Epithelial cell of prostate (primary cell): ENCODE measurements around the gene SUCNR1.
A peak's percentile ranks its signal among the peaks of the same experiment; 100 is the strongest.
"Not testable (repeated sequence)": the region's sequence is repeated elsewhere in the genome, so short reads cannot be mapped to it uniquely, and the experiment has no call there.

Experiments used
- DNase-seq: peaks from one replicate; pipeline ENCODE4 v3.0.0-alpha.2; 2011; ENCODE audit warnings: low read depth, low spot score
- H3K27ac ChIP-seq: fragments of 450-650 bp; 2 replicates; pipeline ENCODE4 v1.5.1; 2017; ENCODE audit warnings: mild to moderate bottlenecking

Gene SUCNR1, protein sequence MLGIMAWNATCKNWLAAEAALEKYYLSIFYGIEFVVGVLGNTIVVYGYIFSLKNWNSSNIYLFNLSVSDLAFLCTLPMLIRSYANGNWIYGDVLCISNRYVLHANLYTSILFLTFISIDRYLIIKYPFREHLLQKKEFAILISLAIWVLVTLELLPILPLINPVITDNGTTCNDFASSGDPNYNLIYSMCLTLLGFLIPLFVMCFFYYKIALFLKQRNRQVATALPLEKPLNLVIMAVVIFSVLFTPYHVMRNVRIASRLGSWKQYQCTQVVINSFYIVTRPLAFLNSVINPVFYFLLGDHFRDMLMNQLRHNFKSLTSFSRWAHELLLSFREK

DNA sequence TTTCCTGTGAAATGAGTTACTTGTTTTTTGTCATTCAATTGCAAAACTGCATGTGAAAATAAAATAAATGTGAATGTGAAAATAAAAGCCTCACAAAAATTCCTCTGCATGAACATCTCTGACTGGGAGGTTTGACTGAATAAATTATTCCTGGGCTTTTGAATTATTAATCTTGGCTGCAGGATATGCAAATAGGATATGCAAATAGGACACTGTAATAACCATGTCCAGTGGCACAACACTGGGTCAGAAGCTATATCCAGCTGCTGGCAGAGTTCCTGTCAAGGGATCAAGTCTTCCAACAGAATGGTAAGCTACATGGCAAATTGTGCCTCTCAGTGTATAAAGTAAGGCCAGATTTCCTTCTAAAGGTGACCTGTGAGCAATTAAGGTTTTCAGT is at the start of gene SUCNR1:
TSS of gene SUCNR1 (plus strand) at position 246 of the 400 bp plus-strand sequence. CDS start 6,250 bp downstream, outside the sequence.
- no peak for DNase-seq
- H3K27ac ChIP-seq: no peak within 1 kb of the TSS

- H3K27ac ChIP-seq: no peak overlapping the region
- no peak for DNase-seq
These were observed 45.6 kb upstream of the SUCNR1 start for GRCh38 chr3:151827816-151828215.

DNA sequence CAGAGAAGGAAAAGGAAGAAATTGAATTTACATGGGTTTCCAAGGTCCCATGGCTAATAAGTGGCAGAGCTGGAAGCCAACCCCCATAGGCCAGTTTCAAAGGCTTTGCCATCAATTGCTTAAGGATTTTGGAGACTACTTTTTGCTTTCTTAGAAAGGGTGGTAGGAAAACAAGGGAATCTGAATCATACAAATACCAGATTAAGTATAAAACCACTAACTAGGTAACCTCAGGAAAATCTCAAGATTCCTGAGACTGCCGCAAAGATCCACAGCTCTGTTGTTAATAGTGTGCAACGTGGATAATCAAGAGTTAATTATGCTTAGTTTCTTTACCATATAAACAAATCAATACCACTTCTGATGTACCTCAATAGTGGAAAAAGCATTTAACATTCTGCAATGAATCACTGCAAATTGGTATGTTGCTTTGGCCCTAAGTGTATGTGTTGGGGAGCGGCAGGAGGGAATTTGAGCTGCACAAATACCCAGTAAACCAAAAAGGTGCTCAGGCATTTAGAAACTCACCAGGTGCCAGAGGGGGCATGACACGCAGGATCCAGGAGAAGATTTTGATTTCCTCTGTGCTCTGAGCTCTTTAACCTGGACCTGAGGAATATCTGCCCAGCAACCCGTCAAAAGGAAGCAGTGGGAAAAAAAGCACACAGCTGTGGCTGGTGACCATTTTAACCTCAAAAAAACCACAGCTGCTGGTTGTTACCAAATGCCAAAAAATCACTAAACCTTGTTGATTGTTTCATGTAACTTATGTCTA is 37.5 kb upstream of the SUCNR1 start:
- no peak overlapping the region for H3K27ac ChIP-seq
- no peak for DNase-seq

DNA sequence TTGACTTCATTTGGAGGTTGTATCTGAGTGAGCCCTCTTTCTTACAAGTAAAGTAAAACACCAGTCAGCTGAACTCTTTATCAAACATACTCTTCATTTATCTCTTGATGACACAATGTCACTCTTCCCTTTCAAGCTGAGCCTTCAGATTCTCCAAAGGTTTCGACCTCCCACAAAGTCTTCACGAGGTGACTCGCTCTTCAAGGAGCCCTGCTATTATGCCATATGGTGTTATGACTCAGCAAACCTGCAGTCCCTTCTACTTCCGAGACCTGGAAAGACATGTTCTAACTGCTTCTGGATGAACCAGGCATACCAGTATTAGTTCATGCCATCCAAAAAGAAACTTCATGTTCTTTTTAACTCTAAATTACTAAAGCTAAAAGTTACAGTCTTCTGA is 36.4 kb upstream of the SUCNR1 start:
- peak overlapping the region; percentile 65 for H3K27ac ChIP-seq
- DNase-seq: peak; percentile 83

DNA sequence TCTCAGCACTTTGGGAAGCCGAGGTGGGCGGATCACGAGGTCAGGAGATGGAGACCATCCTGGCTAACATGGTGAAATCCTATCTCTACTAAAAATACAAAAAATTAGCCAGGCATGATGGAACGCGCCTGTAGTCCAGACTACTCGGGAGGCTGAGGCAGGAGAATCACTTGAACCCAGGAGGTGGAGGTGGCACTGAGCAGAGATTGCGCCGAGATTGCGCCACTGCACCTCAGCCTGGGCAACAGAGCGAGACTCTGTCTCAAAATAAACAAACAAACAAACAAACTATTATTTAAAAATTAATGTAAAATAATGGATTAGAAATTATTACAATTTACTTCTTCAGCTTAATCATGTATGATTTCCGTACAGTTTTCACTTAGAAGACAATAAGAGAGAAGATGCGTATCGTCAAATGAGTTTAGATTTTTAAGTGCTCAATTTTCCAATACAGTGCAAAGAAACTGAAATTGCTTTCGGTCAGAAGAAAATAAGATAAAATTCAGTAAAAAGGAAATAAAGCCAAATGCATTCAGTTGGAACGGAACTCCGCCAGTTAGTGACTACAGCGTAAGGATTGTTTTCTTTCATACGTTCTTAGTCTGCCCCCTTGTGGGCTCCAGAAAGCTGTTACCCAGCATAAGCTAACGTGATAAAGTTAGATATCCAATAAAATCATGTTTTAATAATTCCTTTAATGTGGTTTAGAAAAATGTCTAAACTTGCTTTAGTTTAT is 34.7 kb upstream of the SUCNR1 start:
- H3K27ac ChIP-seq: no peak overlapping the region
- peak; percentile 36 for DNase-seq

GRCh38 chr3:151839313-151839631 is 34.2 kb upstream of the SUCNR1 start:
- no peak for DNase-seq
- no peak overlapping the region for H3K27ac ChIP-seq

- no peak overlapping the region for H3K27ac ChIP-seq
- no peak for DNase-seq
These were observed 31.6 kb upstream of the SUCNR1 start for GRCh38 chr3:151841801-151842200.

GRCh38 chr3:151843275-151843674 is 30.2 kb upstream of the SUCNR1 start:
- DNase-seq: no peak
- H3K27ac ChIP-seq: no peak overlapping the region

DNA sequence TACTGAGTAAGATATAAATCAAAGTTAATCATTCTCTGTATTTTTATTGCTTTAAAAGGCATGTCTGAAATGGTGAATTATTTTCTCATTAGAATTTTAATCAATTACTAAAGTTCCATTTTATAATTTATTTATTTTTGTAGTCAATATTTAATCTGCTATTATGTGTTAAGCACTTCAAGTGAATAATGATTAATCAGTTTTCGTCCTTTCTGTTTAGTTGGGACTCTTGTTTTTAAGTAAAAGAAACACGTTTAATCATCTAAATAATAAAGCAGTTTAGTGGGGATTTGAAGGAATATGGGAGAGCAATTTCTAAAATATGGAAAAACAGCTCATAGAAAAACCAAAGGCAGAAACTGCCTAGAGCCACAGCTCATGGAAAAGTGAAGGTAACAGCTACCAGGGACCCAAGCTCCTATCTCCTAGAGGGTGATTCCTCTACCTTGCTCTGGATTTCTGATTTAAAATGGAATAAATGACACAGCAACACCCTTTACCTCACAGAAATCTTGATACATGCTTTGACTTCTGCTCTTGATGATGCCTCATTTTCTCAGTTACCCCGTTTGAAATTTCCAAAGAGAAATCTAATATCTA is 28.0 kb upstream of the SUCNR1 start:
- H3K27ac ChIP-seq: no peak overlapping the region
- no peak for DNase-seq

GRCh38 chr3:151850065-151850464 is 23.4 kb upstream of the SUCNR1 start:
- not testable (repeated sequence) for H3K27ac ChIP-seq, DNase-seq

GRCh38 chr3:151852074-151852811 is 21.2 kb upstream of the SUCNR1 start:
- DNase-seq: no peak
- no peak overlapping the region for H3K27ac ChIP-seq

DNA sequence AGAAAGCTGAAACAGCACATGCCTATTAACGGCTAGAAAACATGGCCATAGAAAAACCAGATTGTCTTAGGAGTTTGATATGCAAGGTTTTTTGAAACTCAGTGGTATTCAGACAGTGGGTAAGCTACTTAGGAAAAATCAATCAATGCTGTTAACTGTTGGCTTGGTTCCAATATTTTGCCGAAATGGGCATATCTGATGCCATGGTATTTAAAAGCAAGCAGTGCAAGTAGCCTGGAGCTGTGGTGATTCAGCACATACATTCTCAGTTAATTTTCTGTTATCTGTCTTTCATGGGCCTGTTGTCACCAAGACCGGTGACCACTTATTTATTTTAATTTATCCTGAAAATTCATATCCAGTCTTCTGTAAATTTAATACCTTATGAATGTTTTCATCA is 17.3 kb upstream of the SUCNR1 start:
- no peak overlapping the region for H3K27ac ChIP-seq
- no peak for DNase-seq

DNA sequence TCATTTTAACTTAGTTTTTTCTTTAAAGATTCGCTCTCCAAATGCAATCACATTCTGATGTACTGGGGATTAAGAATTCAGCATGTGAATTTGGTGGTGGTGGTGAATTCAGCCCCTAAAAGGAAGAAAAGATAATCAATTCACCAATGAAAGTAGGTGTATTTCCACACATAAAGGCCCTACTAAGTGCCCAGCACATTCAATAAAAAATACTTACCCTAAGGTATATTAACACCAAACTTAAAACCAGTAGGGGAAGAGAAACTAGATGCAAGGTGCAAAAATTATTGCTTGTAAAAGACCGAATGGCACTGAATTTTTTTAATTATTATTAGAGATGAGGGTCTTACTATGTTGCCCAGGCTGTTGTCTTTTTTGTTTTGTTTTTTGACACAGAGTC is 16.8 kb upstream of the SUCNR1 start:
- no peak for DNase-seq
- no peak overlapping the region for H3K27ac ChIP-seq

DNA sequence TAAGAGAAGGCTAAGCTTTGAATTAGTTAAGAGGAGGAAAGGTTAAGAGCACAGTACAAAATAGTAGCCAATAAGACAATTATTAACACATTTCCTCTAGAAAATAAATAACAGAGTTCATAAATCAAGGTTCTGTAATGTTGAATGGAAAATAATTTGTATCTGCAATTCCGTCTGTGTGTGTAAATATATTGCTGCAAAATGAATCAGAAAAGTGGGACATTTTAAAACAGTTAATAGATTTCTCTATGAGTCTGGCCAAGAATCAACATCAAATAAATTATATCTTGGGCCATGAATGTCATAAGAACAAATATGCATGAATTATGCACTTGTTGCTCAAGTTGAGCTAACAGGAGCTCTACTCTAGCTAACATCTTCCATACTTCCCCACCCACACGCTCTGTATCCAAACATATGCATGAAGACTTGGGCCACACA is 14.2 kb upstream of the SUCNR1 start:
- H3K27ac ChIP-seq: no peak overlapping the region
- DNase-seq: no peak

DNA sequence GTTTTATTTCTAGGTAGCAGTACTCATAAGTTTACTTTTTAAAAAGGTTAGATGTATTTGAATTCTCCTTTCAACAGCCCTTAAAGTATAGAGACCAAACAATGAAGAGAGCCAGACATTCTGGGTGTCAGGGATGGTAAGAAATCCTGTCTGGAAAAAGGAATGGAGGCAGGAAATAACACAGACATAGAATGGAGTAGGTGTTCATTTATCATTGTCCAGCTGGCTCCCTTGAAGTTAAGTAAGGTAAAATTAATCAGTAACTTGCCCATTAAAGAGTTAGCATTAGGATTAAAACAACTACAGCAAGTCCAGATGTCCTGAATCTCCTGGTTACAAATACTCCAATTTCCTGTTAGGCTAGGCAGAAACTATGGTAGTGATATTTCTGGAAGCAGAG is 13.5 kb upstream of the SUCNR1 start:
- no peak overlapping the region for H3K27ac ChIP-seq
- DNase-seq: no peak

- no peak for DNase-seq
- H3K27ac ChIP-seq: no peak overlapping the region
These were observed 9.8 kb upstream of the SUCNR1 start for GRCh38 chr3:151863611-151864010.

GRCh38 chr3:151864423-151865101 is 8.9 kb upstream of the SUCNR1 start:
- no peak for DNase-seq
- peak overlapping the region; percentile 28 for H3K27ac ChIP-seq

DNA sequence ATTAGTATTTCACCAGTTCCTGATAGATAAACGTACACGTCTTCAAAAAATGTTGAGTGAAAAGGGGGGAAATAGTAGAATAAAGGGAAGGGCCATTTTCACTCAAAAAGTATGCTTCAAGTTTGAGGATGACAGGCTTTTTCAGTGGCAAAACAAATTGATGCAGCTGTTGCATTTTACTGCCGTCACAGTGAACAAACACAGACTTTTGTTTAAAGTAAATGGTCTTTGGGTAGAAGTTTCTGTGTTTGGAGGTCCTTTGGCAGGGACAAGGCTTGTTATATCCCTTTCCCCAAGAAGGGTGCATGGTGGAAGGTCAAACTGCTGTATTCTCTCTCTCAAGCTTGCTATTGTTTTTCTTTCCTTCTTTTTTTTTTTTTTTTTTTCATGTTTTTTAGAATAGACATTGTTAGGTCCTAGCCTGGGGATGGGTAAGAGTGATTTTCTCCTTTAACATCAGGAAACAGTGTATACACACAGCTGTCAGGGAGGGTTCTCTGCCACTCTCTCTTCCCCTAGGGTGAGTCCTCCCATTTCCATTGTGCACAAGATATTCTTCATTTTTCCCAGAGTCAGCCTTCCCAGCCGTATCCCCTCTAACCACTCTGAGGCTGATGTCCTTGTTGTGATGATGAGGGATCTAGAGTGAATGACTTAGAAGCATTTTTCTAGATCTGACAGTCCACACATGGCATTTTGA is 6.6 kb upstream of the SUCNR1 start:
- no peak overlapping the region for H3K27ac ChIP-seq
- no peak for DNase-seq

GRCh38 chr3:151867666-151868065 is 5.8 kb upstream of the SUCNR1 start:
- no peak overlapping the region for H3K27ac ChIP-seq
- DNase-seq: no peak
